ENCODE results near the gene PIP5K1C. TPM values are rescaled to one million over a fixed set of nuclear protein-coding genes. Genes with fewer than 3 reads are reported as not detected.

PIP5K1C gene
- total and polyA plus RNA-seq, 10 of the 15 experiments (the other 5 are each of a cell fraction or from before 2014, with no cell fraction given): 0.39 to 19.6 (median 5.3) TPM

DNA sequence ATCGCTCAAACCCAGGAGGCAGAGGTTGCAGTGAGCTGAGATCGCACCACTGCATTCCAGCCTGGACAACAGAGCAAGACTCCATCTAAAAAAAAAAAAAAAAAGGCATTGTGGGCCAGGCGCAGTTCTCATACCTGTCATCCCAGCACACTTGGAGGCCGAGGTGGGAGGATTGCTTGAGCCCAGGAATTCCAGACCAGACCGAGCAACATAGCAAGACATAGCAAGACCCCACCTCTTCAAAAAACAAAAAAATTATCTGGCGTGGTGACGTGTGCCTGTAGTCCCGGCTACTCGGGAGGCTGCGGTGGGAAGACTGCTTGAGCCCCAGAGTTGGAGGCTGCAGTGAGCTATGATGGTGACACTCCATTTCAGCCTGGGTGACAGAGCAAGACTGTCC lies 18.0 kb downstream of the PIP5K1C start:
- H3K4me3 ChIP-seq: no peak overlapping the region
- H3K79me2 ChIP-seq (ENCODE audit: control insufficient read depth, insufficient read depth, low read length): peaks cover 5% of the 10 kb centered on the region; the same call in 1 of the 2 replicates
- WGBS (ENCODE audit: insufficient coverage, insufficient replicate concordance, low lambda C conversion rate, missing lambda C conversion rate): 97% methylated on average over 10 of the region's 10 CpGs
- H3K9me3 ChIP-seq (replicated peaks; ENCODE audit: control insufficient read depth, insufficient read depth, low read length): peaks cover 7% of the 10 kb centered on the region
- ATAC-seq (no peak), FAIRE-seq (no peak), DNase-seq (ENCODE audit: low read depth, low spot score) (no peak)
- ChIA-PET SMC1A (ENCODE audit: uncharacterized antibody, unreplicated experiment) (no interaction called here), POLR2A (no interaction called here), CTCF (interaction anchor here (0.6 to 0.7 kb wide), 2 partner anchors 457 to 557 kb away, joined by 3 read pairs; no protein-coding TSS in a partner anchor), RAD21 (ENCODE audit: unreplicated experiment) (no interaction called here)
- H3K27me3 ChIP-seq (replicated peaks in 1 of 2; ENCODE audit: control insufficient read depth in 2 of 2, insufficient read depth in 2 of 2, low read length in 1 of 2): no peaks in the 10 kb centered on the region
- no TSS peak for BruUV-seq (replicated peaks)
- H3K27ac ChIP-seq (ENCODE audit: control insufficient read depth, insufficient read depth): no peak overlapping the region
- in situ Hi-C loops (cut with MboI) (no loop called here), intact Hi-C loops (cut with micrococcal nuclease; ENCODE audit: unreplicated experiment) (no loop called here)
- H3K4me1 ChIP-seq (ENCODE audit: control insufficient read depth, insufficient read depth, low read length): peaks cover 16% of the 10 kb centered on the region
- H3K9ac ChIP-seq (ENCODE audit: control insufficient read depth, insufficient read depth, low read length): no peak overlapping the region
- no peaks in the 10 kb centered on the region for H4K20me1 ChIP-seq (ENCODE audit: control insufficient read depth, insufficient read depth)
- no peak overlapping the region for H3K4me2 ChIP-seq (ENCODE audit: control insufficient read depth, insufficient read depth)
- no peak overlapping the region for H2AFZ ChIP-seq (ENCODE audit: control insufficient read depth, low read depth, low read length)
- H3K36me3 ChIP-seq (ENCODE audit: control insufficient read depth in 2 of 2, insufficient read depth in 2 of 2, low read length in 1 of 2): peaks cover 3 to 5% of the 10 kb centered on the region in 2 experiments; a peak in 2 of 4 replicates
- TF ChIP-seq KAT2A (conservative IDR thresholded peaks at IDR 0.05; ENCODE audit: control insufficient read depth, low read depth, low read length) (no peak), PML (IDR thresholded peaks at IDR 0.05; ENCODE audit: low read length) (no peak)
- TF ChIP-seq, protein P1, sequence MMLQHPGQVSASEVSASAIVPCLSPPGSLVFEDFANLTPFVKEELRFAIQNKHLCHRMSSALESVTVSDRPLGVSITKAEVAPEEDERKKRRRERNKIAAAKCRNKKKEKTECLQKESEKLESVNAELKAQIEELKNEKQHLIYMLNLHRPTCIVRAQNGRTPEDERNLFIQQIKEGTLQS (IDR thresholded peaks at IDR 0.05; ENCODE audit: borderline replicate concordance, extremely low read depth, low read depth, low read length): no peak

DNA sequence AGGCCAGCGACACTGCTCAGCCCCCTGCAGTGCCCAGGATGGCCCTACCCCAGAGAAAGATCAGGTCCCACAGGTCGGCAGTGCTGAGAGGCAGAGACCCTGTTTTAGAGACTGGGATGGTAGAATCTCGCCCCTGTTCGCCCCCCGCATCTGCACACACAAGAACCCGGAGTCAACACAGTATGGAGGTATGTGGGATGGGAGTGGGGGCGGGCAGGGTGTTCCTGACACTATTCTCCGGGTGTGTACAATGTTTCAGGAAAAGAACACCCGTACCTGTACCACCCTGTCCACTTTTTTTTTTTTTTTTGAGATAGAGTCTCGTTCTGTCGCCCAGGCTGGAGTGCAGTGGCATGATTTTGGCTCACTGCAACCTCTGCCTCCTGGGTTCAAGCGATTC lies 19.3 kb downstream of the PIP5K1C start:
- Histone ChIP-seq H3K9ac (ENCODE audit: control insufficient read depth, insufficient read depth, low read length) (no peak overlapping the region), H3K4me3 (no peak overlapping the region), H3K4me1 (ENCODE audit: control insufficient read depth, insufficient read depth, low read length) (peaks cover 14% of the 10 kb centered on the region), H3K27ac (ENCODE audit: control insufficient read depth, insufficient read depth) (no peak overlapping the region), H3K79me2 (ENCODE audit: control insufficient read depth, insufficient read depth, low read length) (peaks cover 4% of the 10 kb centered on the region; the same call in 1 of the 2 replicates), H3K27me3 (replicated peaks in 1 of 2; ENCODE audit: control insufficient read depth in 2 of 2, insufficient read depth in 2 of 2, low read length in 1 of 2) (no peaks in the 10 kb centered on the region), H3K36me3 (ENCODE audit: control insufficient read depth in 2 of 2, insufficient read depth in 2 of 2, low read length in 1 of 2) (peaks cover 3 to 5% of the 10 kb centered on the region in 2 experiments; a peak in 2 of 4 replicates), H3K9me3 (replicated peaks; ENCODE audit: control insufficient read depth, insufficient read depth, low read length) (peaks cover 7% of the 10 kb centered on the region), H4K20me1 (ENCODE audit: control insufficient read depth, insufficient read depth) (no peaks in the 10 kb centered on the region; the same call in 1 of the 2 replicates), H2AFZ (ENCODE audit: control insufficient read depth, low read depth, low read length) (no peak overlapping the region), H3K4me2 (ENCODE audit: control insufficient read depth, insufficient read depth) (no peak overlapping the region)
- FAIRE-seq (no peak), DNase-seq (ENCODE audit: low read depth, low spot score) (no peak), ATAC-seq (no peak)
- RAD21 ChIA-PET (ENCODE audit: unreplicated experiment): no interaction called here
- in situ Hi-C loops (cut with MboI): no loop called here
- intact Hi-C loops (cut with micrococcal nuclease; ENCODE audit: unreplicated experiment): no loop called here
- 91% methylated on average over 10 of the region's 12 CpGs for WGBS (ENCODE audit: insufficient coverage, insufficient replicate concordance, low lambda C conversion rate, missing lambda C conversion rate)
- SMC1A ChIA-PET (ENCODE audit: uncharacterized antibody, unreplicated experiment): no interaction called here
- CTCF ChIA-PET: no interaction called here
- BruUV-seq (replicated peaks): no TSS peak
- POLR2A ChIA-PET: no interaction called here
- TF ChIP-seq KDM1A (IDR thresholded peaks at IDR 0.05; ENCODE audit: borderline replicate concordance) (no peak), CBFB (IDR thresholded peaks at IDR 0.05; ENCODE audit: low read depth) (no peak), RFX5 (IDR thresholded peaks at IDR 0.05; ENCODE audit: low read depth, low read length) (no peak), RELA (IDR thresholded peaks at IDR 0.05; ENCODE audit: borderline replicate concordance, partially characterized antibody) (no peak), NR2F1 (conservative IDR thresholded peaks at IDR 0.05) (no peak), NFIC (IDR thresholded peaks at IDR 0.05; ENCODE audit: low read depth, low read length) (no peak), EGR1 (IDR thresholded peaks at IDR 0.05; ENCODE audit: borderline replicate concordance in 1 of 2, low read depth in 2 of 2, low read length in 2 of 2) (no peak), KAT2A (conservative IDR thresholded peaks at IDR 0.05; ENCODE audit: control insufficient read depth, low read depth, low read length) (no peak), NFXL1 (IDR thresholded peaks at IDR 0.05; ENCODE audit: borderline replicate concordance) (no peak)
- TF ChIP-seq, protein P2, sequence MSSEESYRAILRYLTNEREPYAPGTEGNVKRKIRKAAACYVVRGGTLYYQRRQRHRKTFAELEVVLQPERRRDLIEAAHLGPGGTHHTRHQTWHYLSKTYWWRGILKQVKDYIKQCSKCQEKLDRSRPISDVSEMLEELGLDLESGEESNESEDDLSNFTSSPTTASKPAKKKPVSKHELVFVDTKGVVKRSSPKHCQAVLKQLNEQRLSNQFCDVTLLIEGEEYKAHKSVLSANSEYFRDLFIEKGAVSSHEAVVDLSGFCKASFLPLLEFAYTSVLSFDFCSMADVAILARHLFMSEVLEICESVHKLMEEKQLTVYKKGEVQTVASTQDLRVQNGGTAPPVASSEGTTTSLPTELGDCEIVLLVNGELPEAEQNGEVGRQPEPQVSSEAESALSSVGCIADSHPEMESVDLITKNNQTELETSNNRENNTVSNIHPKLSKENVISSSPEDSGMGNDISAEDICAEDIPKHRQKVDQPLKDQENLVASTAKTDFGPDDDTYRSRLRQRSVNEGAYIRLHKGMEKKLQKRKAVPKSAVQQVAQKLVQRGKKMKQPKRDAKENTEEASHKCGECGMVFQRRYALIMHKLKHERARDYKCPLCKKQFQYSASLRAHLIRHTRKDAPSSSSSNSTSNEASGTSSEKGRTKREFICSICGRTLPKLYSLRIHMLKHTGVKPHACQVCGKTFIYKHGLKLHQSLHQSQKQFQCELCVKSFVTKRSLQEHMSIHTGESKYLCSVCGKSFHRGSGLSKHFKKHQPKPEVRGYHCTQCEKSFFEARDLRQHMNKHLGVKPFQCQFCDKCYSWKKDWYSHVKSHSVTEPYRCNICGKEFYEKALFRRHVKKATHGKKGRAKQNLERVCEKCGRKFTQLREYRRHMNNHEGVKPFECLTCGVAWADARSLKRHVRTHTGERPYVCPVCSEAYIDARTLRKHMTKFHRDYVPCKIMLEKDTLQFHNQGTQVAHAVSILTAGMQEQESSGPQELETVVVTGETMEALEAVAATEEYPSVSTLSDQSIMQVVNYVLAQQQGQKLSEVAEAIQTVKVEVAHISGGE (CRISPR knock-in tag; IDR thresholded peaks at IDR 0.05): no peak
- TF ChIP-seq, protein P3, sequence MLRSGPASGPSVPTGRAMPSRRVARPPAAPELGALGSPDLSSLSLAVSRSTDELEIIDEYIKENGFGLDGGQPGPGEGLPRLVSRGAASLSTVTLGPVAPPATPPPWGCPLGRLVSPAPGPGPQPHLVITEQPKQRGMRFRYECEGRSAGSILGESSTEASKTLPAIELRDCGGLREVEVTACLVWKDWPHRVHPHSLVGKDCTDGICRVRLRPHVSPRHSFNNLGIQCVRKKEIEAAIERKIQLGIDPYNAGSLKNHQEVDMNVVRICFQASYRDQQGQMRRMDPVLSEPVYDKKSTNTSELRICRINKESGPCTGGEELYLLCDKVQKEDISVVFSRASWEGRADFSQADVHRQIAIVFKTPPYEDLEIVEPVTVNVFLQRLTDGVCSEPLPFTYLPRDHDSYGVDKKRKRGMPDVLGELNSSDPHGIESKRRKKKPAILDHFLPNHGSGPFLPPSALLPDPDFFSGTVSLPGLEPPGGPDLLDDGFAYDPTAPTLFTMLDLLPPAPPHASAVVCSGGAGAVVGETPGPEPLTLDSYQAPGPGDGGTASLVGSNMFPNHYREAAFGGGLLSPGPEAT (IDR thresholded peaks at IDR 0.05; ENCODE audit: low read depth): no peak
